Measurements from ENCODE around the gene LCK. TPM values are rescaled to one million over a fixed set of nuclear protein-coding genes. Genes with fewer than 3 reads are reported as not detected.

Gene LCK
- total RNA-seq, 3 donors from 2014 or later (not counting 1 experiment from before 2014, with no cell fraction given): 180 to 227 (median 215) TPM

DNA sequence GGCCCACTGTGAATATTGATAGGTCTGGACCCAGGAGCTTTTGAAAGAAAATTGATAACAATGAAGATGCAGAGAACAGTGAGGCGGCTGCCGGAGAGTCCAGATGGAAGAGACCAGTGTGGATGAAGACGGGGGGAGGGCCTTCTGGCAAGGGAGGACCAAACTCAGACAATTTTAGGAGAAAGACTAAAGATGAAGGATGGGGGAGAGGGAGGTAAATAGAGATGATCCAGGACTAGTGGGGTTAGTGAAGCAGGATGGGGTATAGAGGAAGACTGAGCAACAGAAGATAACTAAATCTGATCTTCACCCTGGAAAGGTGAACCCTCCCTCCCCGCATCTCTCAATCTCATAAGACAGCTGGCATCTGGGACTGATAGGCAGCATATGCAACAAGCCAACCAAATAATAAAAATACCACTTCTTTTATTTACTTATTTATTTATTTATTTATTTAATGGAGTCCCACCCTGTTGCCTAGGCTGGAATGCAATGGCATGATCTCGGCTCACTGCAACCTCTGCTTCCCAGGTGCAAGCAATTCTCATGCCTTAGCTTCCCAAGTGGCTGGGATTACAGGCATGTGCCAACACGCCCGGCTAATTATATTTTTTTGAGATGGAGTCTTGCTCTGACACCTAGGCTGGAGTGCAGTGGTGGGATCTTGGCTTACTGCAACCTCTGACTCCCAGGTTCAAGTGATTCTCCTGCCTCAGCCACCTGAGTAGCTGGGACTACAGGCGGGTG, 18.3 kb upstream of the LCK start:
- ATAC-seq (no peak), DNase-seq (no peak)
- Histone ChIP-seq H3K9me3 (ENCODE audit: control insufficient read depth, insufficient read depth, low read length) (no peaks in the 10 kb centered on the region), H3K4me3 (ENCODE audit: low read length) (no peak overlapping the region), H3K27me3 (ENCODE audit: control insufficient read depth, insufficient read depth, low read length) (no peaks in the 10 kb centered on the region), H3K4me1 (ENCODE audit: control insufficient read depth, insufficient read depth, low read length) (no peaks in the 10 kb centered on the region), H3K36me3 (ENCODE audit: control insufficient read depth, insufficient read depth, low read length) (peaks cover 31% of the 10 kb centered on the region), H3K27ac (ENCODE audit: low read length) (no peak overlapping the region)
- Mint-ChIP-seq H3K4me1 (no peaks in the 10 kb centered on the region), H3K36me3 (peaks cover 13% of the 10 kb centered on the region), H3K27me3 (ENCODE audit: low read depth in 2 of 2) (no peaks in the 10 kb centered on the region), H3K4me3 (no peak overlapping the region), H3K27ac (no peak overlapping the region), H3K9me3 (no peaks in the 10 kb centered on the region)
- 97% methylated on average over 7 of the region's 8 CpGs for WGBS (ENCODE audit: insufficient coverage)
- intact Hi-C loops (cut with micrococcal nuclease): no loop called here
- TF ChIP-seq, protein P1, sequence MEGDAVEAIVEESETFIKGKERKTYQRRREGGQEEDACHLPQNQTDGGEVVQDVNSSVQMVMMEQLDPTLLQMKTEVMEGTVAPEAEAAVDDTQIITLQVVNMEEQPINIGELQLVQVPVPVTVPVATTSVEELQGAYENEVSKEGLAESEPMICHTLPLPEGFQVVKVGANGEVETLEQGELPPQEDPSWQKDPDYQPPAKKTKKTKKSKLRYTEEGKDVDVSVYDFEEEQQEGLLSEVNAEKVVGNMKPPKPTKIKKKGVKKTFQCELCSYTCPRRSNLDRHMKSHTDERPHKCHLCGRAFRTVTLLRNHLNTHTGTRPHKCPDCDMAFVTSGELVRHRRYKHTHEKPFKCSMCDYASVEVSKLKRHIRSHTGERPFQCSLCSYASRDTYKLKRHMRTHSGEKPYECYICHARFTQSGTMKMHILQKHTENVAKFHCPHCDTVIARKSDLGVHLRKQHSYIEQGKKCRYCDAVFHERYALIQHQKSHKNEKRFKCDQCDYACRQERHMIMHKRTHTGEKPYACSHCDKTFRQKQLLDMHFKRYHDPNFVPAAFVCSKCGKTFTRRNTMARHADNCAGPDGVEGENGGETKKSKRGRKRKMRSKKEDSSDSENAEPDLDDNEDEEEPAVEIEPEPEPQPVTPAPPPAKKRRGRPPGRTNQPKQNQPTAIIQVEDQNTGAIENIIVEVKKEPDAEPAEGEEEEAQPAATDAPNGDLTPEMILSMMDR (IDR thresholded peaks at IDR 0.05): no peak

DNA sequence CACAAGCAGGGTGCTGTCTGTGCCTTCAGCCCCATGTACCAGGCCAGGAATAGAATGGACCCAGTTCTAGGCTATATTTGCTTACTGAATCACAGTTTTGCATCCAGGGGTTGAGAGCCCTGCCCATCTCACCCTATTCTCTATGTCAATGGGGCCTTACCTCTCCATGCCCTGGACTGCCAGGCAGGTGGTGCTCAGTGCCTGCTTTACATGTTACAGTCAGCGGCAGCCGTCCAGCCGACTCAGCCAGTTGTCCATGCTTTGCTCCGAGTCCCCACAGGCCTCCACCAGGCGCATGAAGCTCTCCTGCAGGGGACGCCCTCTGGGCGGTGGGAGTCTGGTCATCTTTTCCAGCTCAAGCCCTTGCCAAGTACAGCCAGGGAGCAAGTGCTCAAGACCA, 16.3 kb upstream of the LCK start:
- H3K27ac ChIP-seq (ENCODE audit: low read length): no peak overlapping the region
- H3K4me1 Mint-ChIP-seq: no peaks in the 10 kb centered on the region

DNA sequence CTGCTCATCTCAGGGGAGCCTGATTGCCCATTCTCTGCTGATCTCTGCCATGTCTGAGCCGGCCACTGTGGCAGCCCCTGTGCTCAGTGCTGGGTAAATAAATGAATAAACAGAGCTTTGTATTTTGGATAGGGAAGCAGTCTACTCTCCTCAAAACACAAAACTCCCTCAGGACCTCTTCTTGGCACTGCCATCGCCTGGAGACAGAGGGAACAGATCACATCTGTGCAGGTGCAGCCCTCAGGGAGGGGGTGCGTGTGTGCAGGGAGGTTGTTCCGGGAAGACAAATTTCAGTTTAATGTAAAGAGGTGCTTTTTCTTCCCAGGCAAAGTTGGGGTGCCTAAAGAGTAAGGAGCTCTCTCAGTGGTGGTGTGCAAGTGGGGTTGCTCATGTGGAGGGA, 11.7 kb upstream of the LCK start:
- H3K4me3 ChIP-seq (ENCODE audit: low read length): no peak overlapping the region
- H3K4me1 ChIP-seq (ENCODE audit: control insufficient read depth, insufficient read depth, low read length): peaks cover 26% of the 10 kb centered on the region
- ATAC-seq (no peak), DNase-seq (no peak)
- H3K36me3 ChIP-seq (ENCODE audit: control insufficient read depth, insufficient read depth, low read length): no peaks in the 10 kb centered on the region
- no peaks in the 10 kb centered on the region for H3K27me3 Mint-ChIP-seq (ENCODE audit: low read depth in 2 of 2)
- H3K27me3 ChIP-seq (ENCODE audit: control insufficient read depth, insufficient read depth, low read length): no peaks in the 10 kb centered on the region
- H3K36me3 Mint-ChIP-seq: no peaks in the 10 kb centered on the region
- TF ChIP-seq, protein P1 (IDR thresholded peaks at IDR 0.05): no peak
- peak overlapping the region; percentile 89 for H3K4me3 Mint-ChIP-seq
- no peaks in the 10 kb centered on the region for H3K9me3 Mint-ChIP-seq
- H3K9me3 ChIP-seq (ENCODE audit: control insufficient read depth, insufficient read depth, low read length): no peaks in the 10 kb centered on the region
- 87% methylated on average over 4 of the region's 4 CpGs for WGBS (ENCODE audit: insufficient coverage)
- H3K27ac ChIP-seq (ENCODE audit: low read length): no peak overlapping the region
- intact Hi-C loops (cut with micrococcal nuclease): no loop called here
- no peak overlapping the region for H3K27ac Mint-ChIP-seq
- H3K4me1 Mint-ChIP-seq: peaks cover 0 to 25% of the 10 kb centered on the region in 2 donors

More for the DNA sequence above, 16.3 kb upstream of the LCK start:
- DNase-seq (no peak), ATAC-seq (no peak)
- H3K4me3 ChIP-seq (ENCODE audit: low read length): no peak overlapping the region
- no peaks in the 10 kb centered on the region for H3K9me3 ChIP-seq (ENCODE audit: control insufficient read depth, insufficient read depth, low read length)
- Mint-ChIP-seq H3K9me3 (no peaks in the 10 kb centered on the region), H3K4me3 (no peak overlapping the region), H3K36me3 (no peaks in the 10 kb centered on the region), H3K27ac (no peak overlapping the region), H3K27me3 (ENCODE audit: low read depth in 2 of 2) (no peaks in the 10 kb centered on the region)
- TF ChIP-seq, protein P1 (IDR thresholded peaks at IDR 0.05): no peak
- 94% methylated on average over 7 of the region's 7 CpGs for WGBS (ENCODE audit: insufficient coverage)
- peaks cover 2% of the 10 kb centered on the region for H3K4me1 ChIP-seq (ENCODE audit: control insufficient read depth, insufficient read depth, low read length)
- H3K36me3 ChIP-seq (ENCODE audit: control insufficient read depth, insufficient read depth, low read length): peaks cover 14% of the 10 kb centered on the region
- H3K27me3 ChIP-seq (ENCODE audit: control insufficient read depth, insufficient read depth, low read length): no peaks in the 10 kb centered on the region
- intact Hi-C loops (cut with micrococcal nuclease): no loop called here

DNA sequence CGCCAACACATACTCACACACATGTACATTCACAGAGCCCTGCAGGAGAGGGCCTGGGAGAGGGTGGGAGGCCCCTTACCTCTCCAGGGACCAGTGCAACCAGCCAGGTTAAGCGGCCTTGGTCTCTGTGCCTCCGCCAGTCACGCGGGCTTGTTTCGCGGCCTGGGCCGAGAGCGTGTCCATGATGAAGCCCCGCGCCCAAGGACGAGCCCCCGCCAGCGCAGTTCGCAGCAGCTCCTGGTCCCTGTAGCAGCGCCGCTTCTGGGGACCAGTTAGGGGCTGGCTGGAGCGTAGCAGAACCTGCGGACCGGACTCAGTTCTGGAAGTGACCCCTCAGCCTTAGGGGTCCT, 11.3 kb upstream of the LCK start:
- intact Hi-C loops (cut with micrococcal nuclease): no loop called here
- Histone ChIP-seq H3K27me3 (ENCODE audit: control insufficient read depth, insufficient read depth, low read length) (no peaks in the 10 kb centered on the region), H3K4me1 (ENCODE audit: control insufficient read depth, insufficient read depth, low read length) (peaks cover 26% of the 10 kb centered on the region), H3K4me3 (ENCODE audit: low read length) (no peak overlapping the region), H3K9me3 (ENCODE audit: control insufficient read depth, insufficient read depth, low read length) (no peaks in the 10 kb centered on the region), H3K27ac (ENCODE audit: low read length) (no peak overlapping the region), H3K36me3 (ENCODE audit: control insufficient read depth, insufficient read depth, low read length) (no peaks in the 10 kb centered on the region)
- 96% methylated on average over 19 of the region's 20 CpGs for WGBS (ENCODE audit: insufficient coverage)
- H3K27ac Mint-ChIP-seq: peak overlapping the region in 1 of 2 donors; percentile 85
- H3K4me1 Mint-ChIP-seq: peaks cover 0 to 25% of the 10 kb centered on the region in 2 donors
- peak overlapping the region; percentile 89 for H3K4me3 Mint-ChIP-seq
- DNase-seq (no peak), ATAC-seq (no peak)
- TF ChIP-seq, protein P1 (IDR thresholded peaks at IDR 0.05): no peak
- no peaks in the 10 kb centered on the region for H3K36me3 Mint-ChIP-seq
- no peaks in the 10 kb centered on the region for H3K27me3 Mint-ChIP-seq (ENCODE audit: low read depth in 2 of 2)
- no peaks in the 10 kb centered on the region for H3K9me3 Mint-ChIP-seq
